ENCODE results near the gene TUBD1. TPM values are rescaled to one million over a fixed set of nuclear protein-coding genes. Genes with fewer than 3 reads are reported as not detected.
"Not testable (repeated sequence)": the region's sequence is repeated elsewhere in the genome, so short reads cannot be mapped to it uniquely, and the experiment has no call there.

The TUBD1 gene
- total RNA-seq, 1 donor from 2014 or later: 11.0 TPM

- intact Hi-C loops (cut with micrococcal nuclease): no loop called here
- no peaks in the 10 kb centered on the region for H3K9me3 Mint-ChIP-seq
- H3K27ac Mint-ChIP-seq: peak overlapping the region; percentile 83
- H3K27me3 Mint-ChIP-seq: no peaks in the 10 kb centered on the region
- peak overlapping the region; percentile 57 for H3K4me3 Mint-ChIP-seq
- peaks cover 28% of the 10 kb centered on the region for H3K36me3 Mint-ChIP-seq (ENCODE audit: low read depth)
- H3K4me1 Mint-ChIP-seq: peaks cover 62% of the 10 kb centered on the region
- DNase-seq: no peak
Measured at GRCh38 chr17:59832883-59833379, 59.8 kb downstream of the TUBD1 start.

- Mint-ChIP-seq H3K4me1 (peaks cover 68% of the 10 kb centered on the region), H3K27me3 (no peaks in the 10 kb centered on the region), H3K36me3 (ENCODE audit: low read depth) (peaks cover 38% of the 10 kb centered on the region), H3K27ac (peak overlapping the region; percentile 97), H3K9me3 (no peaks in the 10 kb centered on the region), H3K4me3 (peak overlapping the region; percentile 86)
- peak; percentile 74 for DNase-seq
- intact Hi-C loops (cut with micrococcal nuclease): no loop called here
Measured at GRCh38 chr17:59830846-59831486, 61.8 kb downstream of the TUBD1 start.

- Mint-ChIP-seq H3K9me3 (no peaks in the 10 kb centered on the region), H3K4me3 (peak overlapping the region; percentile 86), H3K36me3 (ENCODE audit: low read depth) (peaks cover 41% of the 10 kb centered on the region), H3K4me1 (peaks cover 72% of the 10 kb centered on the region), H3K27me3 (no peaks in the 10 kb centered on the region), H3K27ac (peak overlapping the region; percentile 97)
- intact Hi-C loops (cut with micrococcal nuclease): no loop called here
- DNase-seq: peak; percentile 76
Measured at GRCh38 chr17:59830007-59830630, 62.6 kb downstream of the TUBD1 start.

- DNase-seq: peak; percentile 89
- Mint-ChIP-seq H3K4me1 (peaks cover 72% of the 10 kb centered on the region), H3K9me3 (no peaks in the 10 kb centered on the region), H3K4me3 (peak overlapping the region; percentile 86), H3K27ac (peak overlapping the region; percentile 97), H3K27me3 (no peaks in the 10 kb centered on the region), H3K36me3 (ENCODE audit: low read depth) (peaks cover 41% of the 10 kb centered on the region)
- intact Hi-C loops (cut with micrococcal nuclease): loop anchor here (1.0 to 5.0 kb wide), 5 partner anchors 8 to 1492 kb away; partner anchors contain the start of gene USP32
Measured at GRCh38 chr17:59829217-59830006, 63.3 kb downstream of the TUBD1 start.

GRCh38 chr17:59828819-59829216 lies 63.9 kb downstream of the TUBD1 start:
- DNase-seq: peak; percentile 80
- H3K9me3 Mint-ChIP-seq, H3K27me3 Mint-ChIP-seq: not testable (repeated sequence)
- Mint-ChIP-seq H3K27ac (peak overlapping the region; percentile 97), H3K36me3 (ENCODE audit: low read depth) (peaks cover 41% of the 10 kb centered on the region), H3K4me3 (peak overlapping the region; percentile 86), H3K4me1 (peaks cover 70% of the 10 kb centered on the region)
- intact Hi-C loops (cut with micrococcal nuclease): loop anchor here (1.0 to 5.0 kb wide), 5 partner anchors 8 to 1492 kb away; partner anchors contain the start of gene USP32

GRCh38 chr17:59828478-59828760 lies 64.3 kb downstream of the TUBD1 start:
- peak; percentile 57 for DNase-seq
- peak overlapping the region; percentile 97 for H3K27ac Mint-ChIP-seq
- peaks cover 66% of the 10 kb centered on the region for H3K4me1 Mint-ChIP-seq
- H3K27me3 Mint-ChIP-seq: no peaks in the 10 kb centered on the region
- peaks cover 40% of the 10 kb centered on the region for H3K36me3 Mint-ChIP-seq (ENCODE audit: low read depth)
- peak overlapping the region; percentile 86 for H3K4me3 Mint-ChIP-seq
- intact Hi-C loops (cut with micrococcal nuclease): loop anchor here (2.0 to 5.0 kb wide), 3 partner anchors 14 to 1491 kb away; partner anchors contain the start of gene USP32
- no peaks in the 10 kb centered on the region for H3K9me3 Mint-ChIP-seq

GRCh38 chr17:59827721-59828477 lies 64.8 kb downstream of the TUBD1 start:
- Mint-ChIP-seq H3K9me3 (no peaks in the 10 kb centered on the region), H3K27ac (peak overlapping the region; percentile 97), H3K4me3 (peak overlapping the region; percentile 86), H3K4me1 (peaks cover 64% of the 10 kb centered on the region), H3K27me3 (no peaks in the 10 kb centered on the region), H3K36me3 (ENCODE audit: low read depth) (peaks cover 41% of the 10 kb centered on the region)
- intact Hi-C loops (cut with micrococcal nuclease): loop anchor here (2.0 to 5.0 kb wide), 3 partner anchors 15 to 1491 kb away; partner anchors contain the start of gene USP32
- peak; percentile 82 for DNase-seq

GRCh38 chr17:59826706-59827453 lies 65.9 kb downstream of the TUBD1 start:
- Mint-ChIP-seq H3K27ac (peak overlapping the region; percentile 97), H3K27me3 (no peaks in the 10 kb centered on the region), H3K9me3 (no peaks in the 10 kb centered on the region), H3K36me3 (ENCODE audit: low read depth) (peaks cover 47% of the 10 kb centered on the region), H3K4me1 (peaks cover 59% of the 10 kb centered on the region), H3K4me3 (peak overlapping the region; percentile 86)
- DNase-seq: peak; percentile 68
- intact Hi-C loops (cut with micrococcal nuclease): loop anchor here (5.0 kb wide), 2 partner anchors 565 to 1490 kb away; partner anchors contain the start of gene USP32

- peak; percentile 81 for DNase-seq
- no peaks in the 10 kb centered on the region for H3K9me3 Mint-ChIP-seq
- peak overlapping the region; percentile 86 for H3K4me3 Mint-ChIP-seq
- H3K36me3 Mint-ChIP-seq (ENCODE audit: low read depth): peaks cover 46% of the 10 kb centered on the region
- peak overlapping the region; percentile 97 for H3K27ac Mint-ChIP-seq
- peaks cover 51% of the 10 kb centered on the region for H3K4me1 Mint-ChIP-seq
- no peaks in the 10 kb centered on the region for H3K27me3 Mint-ChIP-seq
- intact Hi-C loops (cut with micrococcal nuclease): loop anchor here (1.0 to 5.0 kb wide), 5 partner anchors 39 to 1488 kb away; partner anchors contain the start of gene USP32
Measured at GRCh38 chr17:59825533-59826322, 67.0 kb downstream of the TUBD1 start.

GRCh38 chr17:59815965-59816364 lies 76.8 kb downstream of the TUBD1 start:
- Mint-ChIP-seq H3K27me3 (no peaks in the 10 kb centered on the region), H3K9me3 (no peaks in the 10 kb centered on the region), H3K36me3 (ENCODE audit: low read depth) (peaks cover 49% of the 10 kb centered on the region), H3K27ac (no peak overlapping the region), H3K4me1 (peaks cover 31% of the 10 kb centered on the region), H3K4me3 (no peak overlapping the region)
- intact Hi-C loops (cut with micrococcal nuclease): no loop called here
- DNase-seq: peak; percentile 12

- Mint-ChIP-seq H3K36me3 (ENCODE audit: low read depth) (peaks cover 42% of the 10 kb centered on the region), H3K27ac (no peak overlapping the region), H3K4me3 (no peak overlapping the region), H3K4me1 (peaks cover 23% of the 10 kb centered on the region), H3K27me3 (no peaks in the 10 kb centered on the region), H3K9me3 (no peaks in the 10 kb centered on the region)
- intact Hi-C loops (cut with micrococcal nuclease): no loop called here
- peak; percentile 21 for DNase-seq
Measured at GRCh38 chr17:59814685-59815084, 78.1 kb downstream of the TUBD1 start.

- intact Hi-C loops (cut with micrococcal nuclease): no loop called here
- Mint-ChIP-seq H3K36me3 (ENCODE audit: low read depth) (peaks cover 43% of the 10 kb centered on the region), H3K4me3 (no peak overlapping the region), H3K9me3 (no peaks in the 10 kb centered on the region), H3K4me1 (peaks cover 23% of the 10 kb centered on the region), H3K27me3 (no peaks in the 10 kb centered on the region), H3K27ac (no peak overlapping the region)
- no peak for DNase-seq
Measured at GRCh38 chr17:59814276-59814675, 78.5 kb downstream of the TUBD1 start.

Measured in activated CD4-positive, alpha-beta T cell treated with anti-CD3 and anti-CD28 coated beads, Interleukin-2, amount 10 ng/mL, durations not matched to agents 24 days and 14 days (primary cell).